Adrenal gland (tissue), 12 donors: ENCODE measurements around the gene SERGEF. TPM values are rescaled to one million over a fixed set of nuclear protein-coding genes. Genes with fewer than 3 reads are reported as not detected.
A peak's percentile ranks its signal among the peaks of the same experiment; 100 is the strongest.
"Not testable (repeated sequence)": the region's sequence is repeated elsewhere in the genome, so short reads cannot be mapped to it uniquely, and the experiment has no call there.

Source experiments
- DNase-seq, 7 donors: peaks; one replicate each; pipeline ENCODE4 v3.0.0-alpha.2; 2019 to 2020
- H3K27ac ChIP-seq, 5 donors: fragments of 200-600 bp; sonication (generic) in 4 of 5; 1 replicate in 3 of 5; 2 replicates in 2 of 5; pipeline versions ENCODE4 v1.5.1 to v1.8.0; 2016 to 2020; ENCODE audit warnings: mild to moderate bottlenecking in 1 of 5
- H3K27me3 ChIP-seq: fragments of 200-600 bp; 2 replicates; pipeline ENCODE4 v1.8.0; 2021
- H3K36me3 ChIP-seq, 2 donors: fragments of 200-600 bp; replicated peaks in 1 of 2; 1 replicate in 1 of 2; 2 replicates in 1 of 2; pipeline versions ENCODE4 v1.5.1 to v1.8.0; 2018 to 2022
- H3K4me1 ChIP-seq, 2 donors: fragments of 200-600 bp; replicated peaks in 1 of 2; 1 replicate in 1 of 2; 2 replicates in 1 of 2; pipeline versions ENCODE4 v1.5.1 to v1.8.0; 2018 to 2021
- H3K4me3 ChIP-seq, 4 donors: fragments of 200-600 bp; sonication (generic) in 3 of 4; one replicate each; pipeline ENCODE4 v1.5.1; 2016 to 2018
- H3K9me3 ChIP-seq, 3 donors: fragments of 200-600 bp; sonication (generic) in 1 of 3; replicated peaks in 1 of 3; 1 replicate in 2 of 3; 2 replicates in 1 of 3; pipeline versions ENCODE4 v1.5.1 to v1.8.0; 2016 to 2021
- CTCF ChIP-seq, 6 experiments: fragments of 450-650 bp in 4 of 6; fragments of 200-600 bp in 2 of 6; sonication (generic) in 1 of 6; IDR thresholded peaks; 1 replicate in 5 of 6; 2 replicates in 1 of 6; pipeline versions ENCODE4 v1.5.1 to v1.8.0; 2016 to 2021; ENCODE audit warnings: antibody characterized with exemption in 6 of 6, mild to moderate bottlenecking in 2 of 6, moderate library complexity in 1 of 6
- POLR2A ChIP-seq, 2 donors: fragments of 450-650 bp; IDR thresholded peaks; one replicate each; pipeline ENCODE4 v1.6.1; 2017; ENCODE audit warnings: antibody characterized with exemption in 2 of 2, mild to moderate bottlenecking in 2 of 2, moderate library complexity in 1 of 2
- WGBS, 4 donors: extraction: QIAGEN DNeasy Blood & Tissue Kit in 2 of 4; methylation state at CpG; one replicate each; pipeline versions ENCODE4 v1.1.5 to v1.1.7; 2013 to 2017; 5-methylcytosine and 5-hydroxymethylcytosine counted together
- intact Hi-C, 2 donors: fragments of 100-400 bp; cut with DNase I; formaldehyde crosslinking; loops; one replicate each; pipeline versions ENCODE4 v1.14.1 to v1.15.0; 2022 to 2023
- polyA plus RNA-seq, 3 donors: library from polyadenylated mRNA; stranded (reverse); fragments of 200-250 nt in 2 of 3; fragments of 350-450 nt in 1 of 3; fragmentation: Illumina TruSeq in 1 of 3; extraction: RNeasy Lipid Tissue Mini Kit (QIAGEN cat#74804) in 1 of 3; gene quantifications; one replicate each; pipeline ENCODE4 v1.2.3, GENCODE V29; 2013 to 2014
- total RNA-seq, 9 donors: library from RNA; depleted of rRNA in 4 of 9; stranded (reverse); fragments of >200 nt in 4 of 9; fragments of 120-200 nt in 1 of 9; fragmentation: NEBNext Ultra II Directional in 1 of 9; extraction: Animal tissue kit (Norgen Biotek cat#: 25700) in 1 of 9; gene quantifications; one replicate each; pipeline versions ENCODE4 v1.1.0 to v1.2.4, GENCODE V29; 2013 to 2023
- donor health status: healthy with polysubstance abuse.
- donor health status: Bipolar disorder and iron deficiency.
- donor health status: DM: yes; HTN: yes; CAD: no.
- donor health status: DM: no; HTN: no; CAD: no.
- donor health status: DM: no; HTN: no; CAD: no.
- donor health status: DM: yes; HTN: yes; CAD: no.

SERGEF gene
- total and polyA plus RNA-seq, 12 donors = 21.7 to 216 (median 38.4) TPM

- TF ChIP-seq CTCF (IDR thresholded peaks at IDR 0.05) (no peak), POLR2A (IDR thresholded peaks at IDR 0.05) (no peak)
- peaks cover 0 to 49% of the 10 kb centered on the region in 2 donors for H3K36me3 ChIP-seq
- H3K27ac ChIP-seq = no peak overlapping the region
- DNase-seq = no peak
- no peaks in the 10 kb centered on the region for H3K9me3 ChIP-seq
- H3K4me3 ChIP-seq = no peak overlapping the region
- intact Hi-C loops = no loop called here
- no peaks in the 10 kb centered on the region for H3K4me1 ChIP-seq
- WGBS, 4 donors = 90 to 100% (median 99%) methylated on average over 1 of the region's 1 CpG
- no peaks in the 10 kb centered on the region for H3K27me3 ChIP-seq
Measured at GRCh38 chr11:18000760-18001159, 12.1 kb downstream of the SERGEF start.

- DNase-seq, H3K4me3 ChIP-seq, intact Hi-C loops, H3K4me1 ChIP-seq, H3K9me3 ChIP-seq, H3K27me3 ChIP-seq, H3K27ac ChIP-seq: not testable (repeated sequence)
- peaks cover 0 to 49% of the 10 kb centered on the region in 2 donors for H3K36me3 ChIP-seq
- 93 to 97% (median 96%) methylated on average over 4 of the region's 4 CpGs for whole genome bisulfite sequencing, 4 donors
Measured at GRCh38 chr11:18000128-18000527, 12.7 kb downstream of the SERGEF start.

GRCh38 chr11:17992916-17993315 lies 19.9 kb downstream of the SERGEF start:
- H3K27me3 ChIP-seq = no peaks in the 10 kb centered on the region
- H3K4me1 ChIP-seq = no peaks in the 10 kb centered on the region
- TF ChIP-seq POLR2A (IDR thresholded peaks at IDR 0.05) (no peak), CTCF (IDR thresholded peaks at IDR 0.05) (no peak)
- H3K36me3 ChIP-seq = peaks cover 0 to 15% of the 10 kb centered on the region in 2 donors
- WGBS, 4 donors = 73 to 81% (median 76%) methylated on average over 2 of the region's 2 CpGs
- peak in 3 of 7 donors; percentile 27 to 31 (median 29) for DNase-seq
- H3K27ac ChIP-seq = no peak overlapping the region
- H3K9me3 ChIP-seq = no peaks in the 10 kb centered on the region
- intact Hi-C loops = loop anchor here in 1 of 2 donors (10.0 kb wide), 1 partner anchor 112 kb away; the partner anchor contains the start of gene SAAL1
- H3K4me3 ChIP-seq = no peak overlapping the region

- Histone ChIP-seq H3K4me1 (no peaks in the 10 kb centered on the region), H3K27ac (no peak overlapping the region), H3K27me3 (no peaks in the 10 kb centered on the region), H3K9me3 (no peaks in the 10 kb centered on the region), H3K4me3 (no peak overlapping the region), H3K36me3 (peaks cover 0 to 19% of the 10 kb centered on the region in 2 donors)
- peak in 6 of 7 donors; percentile 43 to 62 (median 56) for DNase-seq
- 41 to 50% (median 43%) methylated on average over 4 of the region's 4 CpGs for WGBS, 4 donors
- intact Hi-C loops = loop anchor here in 1 of 2 donors (10.0 kb wide), 1 partner anchor 113 kb away; the partner anchor contains the start of gene SAAL1
- no peak for TF ChIP-seq POLR2A (IDR thresholded peaks at IDR 0.05)
- TF ChIP-seq CTCF (IDR thresholded peaks at IDR 0.05) = peak; percentile 73 to 85 (median 75)
Measured at GRCh38 chr11:17991783-17992433, 20.9 kb downstream of the SERGEF start.

GRCh38 chr11:17989306-17989705 lies 23.5 kb downstream of the SERGEF start:
- Histone ChIP-seq H3K4me3 (no peak overlapping the region), H3K27me3 (no peaks in the 10 kb centered on the region), H3K27ac (no peak overlapping the region), H3K4me1 (no peaks in the 10 kb centered on the region), H3K9me3 (no peaks in the 10 kb centered on the region), H3K36me3 (peaks cover 0 to 15% of the 10 kb centered on the region in 2 donors)
- TF ChIP-seq CTCF (IDR thresholded peaks at IDR 0.05) (no peak), POLR2A (IDR thresholded peaks at IDR 0.05) (no peak)
- DNase-seq = no peak
- intact Hi-C loops = no loop called here
- 62 to 85% (median 79%) methylated on average over 1 of the region's 1 CpG for WGBS, 4 donors
